Thyroid gland (tissue), 4 donors: Measurements from ENCODE around the gene KLHL9. TPM values are rescaled to one million over a fixed set of nuclear protein-coding genes. Genes with fewer than 3 reads are reported as not detected.
A peak's percentile ranks its signal among the peaks of the same experiment; 100 is the strongest.
"Not testable (repeated sequence)": the region's sequence is repeated elsewhere in the genome, so short reads cannot be mapped to it uniquely, and the experiment has no call there.

ENCODE experiments used
- DNase-seq, 2 donors: peaks; one replicate each; pipeline ENCODE4 v3.0.0-alpha.2; 2019
- H3K27ac ChIP-seq, 3 donors: fragments of 200-600 bp; sonication (generic); 1 replicate in 2 of 3; 2 replicates in 1 of 3; pipeline ENCODE4 v1.5.1; 2016 to 2019; ENCODE audit warnings: mild to moderate bottlenecking in 1 of 3, moderate library complexity in 1 of 3
- H3K27me3 ChIP-seq: fragments of 200-600 bp; sonication (generic); one replicate; pipeline ENCODE4 v1.5.1; 2019
- H3K36me3 ChIP-seq, 2 donors: fragments of 200-600 bp; sonication (generic); one replicate each; pipeline ENCODE4 v1.5.1; 2016 to 2019
- H3K4me1 ChIP-seq, 2 donors: fragments of 200-600 bp; sonication (generic); one replicate each; pipeline ENCODE4 v1.5.1; 2017 to 2019
- H3K4me3 ChIP-seq, 3 donors: fragments of 200-600 bp; sonication (generic); replicated peaks in 1 of 3; 1 replicate in 2 of 3; 2 replicates in 1 of 3; pipeline ENCODE4 v1.5.1; 2016; ENCODE audit warnings: mild to moderate bottlenecking in 1 of 3
- H3K9me3 ChIP-seq: fragments of 200-600 bp; sonication (generic); one replicate; pipeline ENCODE4 v1.5.1; 2017
- CTCF ChIP-seq, 6 experiments: fragments of 200-600 bp in 3 of 6; fragments of 450-650 bp in 3 of 6; sonication (generic) in 3 of 6; IDR thresholded peaks; one replicate each; pipeline ENCODE4 v1.5.1; 2016 to 2019; ENCODE audit warnings: antibody characterized with exemption in 6 of 6, mild to moderate bottlenecking in 2 of 6, inconsistent platforms in 1 of 6, moderate library complexity in 1 of 6
- POLR2A ChIP-seq, 2 donors: fragments of 450-650 bp; IDR thresholded peaks; one replicate each; pipeline ENCODE4 v1.6.1; 2017; ENCODE audit warnings: antibody characterized with exemption in 2 of 2, mild to moderate bottlenecking in 2 of 2, moderate library complexity in 1 of 2
- WGBS, 2 donors: methylation state at CpG; one replicate each; pipeline ENCODE4 v1.1.5; 2017; 5-methylcytosine and 5-hydroxymethylcytosine counted together
- intact Hi-C: fragments of 100-400 bp; cut with DNase I; formaldehyde crosslinking; loops from one replicate; pipeline ENCODE4 v1.15.1; 2023
- total RNA-seq, 4 donors: library from RNA; depleted of rRNA; stranded (reverse); fragments of >200 nt; gene quantifications; one replicate each; pipeline ENCODE4 v1.2.3, GENCODE V29; 2016

KLHL9 gene
- total RNA-seq: 10 to 100 TPM; 28.4 to 31.0 (median 30.9) TPM

- Histone ChIP-seq H3K4me1 (peaks cover 27 to 43% of the 10 kb centered on the region in 2 donors), H3K27ac (peak within 1 kb of the TSS; percentile 93 to 98 (median 97)), H3K36me3 (no peaks in the 10 kb centered on the region), H3K4me3 (peak within 1 kb of the TSS; percentile 54 to 99 (median 60)), H3K27me3 (no peaks in the 10 kb centered on the region), H3K9me3 (no peaks in the 10 kb centered on the region)
- intact Hi-C loops: no loop called here
- WGBS, 2 donors: 1% methylated on average over 20 to 28 of the region's 55 CpGs
- DNase-seq: peak; percentile 91 to 94
- peak in 1 of 2 donors; percentile 71 for TF ChIP-seq POLR2A (IDR thresholded peaks at IDR 0.05)
- no peak for TF ChIP-seq CTCF (IDR thresholded peaks at IDR 0.05)
These were observed at the start of gene KLHL9 for GRCh38 chr9:21334701-21335632. TSS of gene KLHL9 (minus strand) at chr9:21335404. CDS start at chr9:21334859, 545 bp downstream.

- Histone ChIP-seq H3K27ac (no peak overlapping the region), H3K4me3 (no peak overlapping the region), H3K4me1 (no peaks in the 10 kb centered on the region), H3K27me3 (peaks cover 6% of the 10 kb centered on the region), H3K9me3 (no peaks in the 10 kb centered on the region), H3K36me3 (no peaks in the 10 kb centered on the region)
- no peak for TF ChIP-seq CTCF (IDR thresholded peaks at IDR 0.05)
- no peak for TF ChIP-seq POLR2A (IDR thresholded peaks at IDR 0.05)
- DNase-seq: no peak
- intact Hi-C loops: no loop called here
- 72 to 80% methylated on average over 4 of the region's 4 CpGs for WGBS, 2 donors
These were observed 48.4 kb upstream of the KLHL9 start for GRCh38 chr9:21383627-21384026.

- H3K36me3 ChIP-seq: no peaks in the 10 kb centered on the region
- no peak for DNase-seq
- intact Hi-C loops: no loop called here
- 54 to 56% methylated on average over 5 of the region's 5 CpGs for WGBS, 2 donors
- H3K27me3 ChIP-seq: no peaks in the 10 kb centered on the region
- no peak for TF ChIP-seq POLR2A (IDR thresholded peaks at IDR 0.05)
- no peak for TF ChIP-seq CTCF (IDR thresholded peaks at IDR 0.05)
- H3K4me3 ChIP-seq: no peak overlapping the region
- H3K9me3 ChIP-seq: no peaks in the 10 kb centered on the region
- no peaks in the 10 kb centered on the region for H3K4me1 ChIP-seq
- H3K27ac ChIP-seq: no peak overlapping the region
These were observed 46.5 kb upstream of the KLHL9 start for GRCh38 chr9:21381448-21382339.

DNA sequence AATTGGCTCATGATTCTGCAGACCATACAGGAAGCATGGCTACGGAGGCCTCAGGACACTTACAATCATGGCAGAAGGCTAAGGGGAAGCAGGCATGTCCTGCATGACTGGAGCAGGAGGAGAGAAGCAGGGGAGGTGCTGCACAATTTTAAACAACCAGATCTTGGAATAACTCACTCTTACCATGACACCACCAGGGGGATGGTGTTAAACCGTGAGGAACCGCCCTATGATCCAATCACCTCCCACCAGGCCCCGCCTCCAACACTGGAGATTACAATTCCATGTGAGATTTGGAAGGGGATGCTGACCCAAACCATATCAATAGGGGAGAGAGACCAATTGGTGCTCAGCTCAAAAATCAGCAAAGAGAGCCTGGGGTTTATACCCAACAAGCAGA is 36.3 kb upstream of the KLHL9 start:
- DNase-seq, H3K36me3 ChIP-seq, H3K4me3 ChIP-seq, H3K27ac ChIP-seq, H3K4me1 ChIP-seq, H3K9me3 ChIP-seq, H3K27me3 ChIP-seq, intact Hi-C loops: not testable (repeated sequence)
- 78% methylated on average over 4 of the region's 4 CpGs for WGBS, 2 donors

GRCh38 chr9:21367957-21368356 is 32.8 kb upstream of the KLHL9 start, which contains the start of gene IFNA13:
TSS of gene IFNA13 (minus strand) at chr9:21368057. CDS start at chr9:21368010, 47 bp downstream.
- H3K27me3 ChIP-seq: no peaks in the 10 kb centered on the region
- H3K4me3 ChIP-seq: no peak within 1 kb of the TSS
- no peak for DNase-seq
- H3K27ac ChIP-seq: no peak within 1 kb of the TSS
- no peaks in the 10 kb centered on the region for H3K9me3 ChIP-seq
- intact Hi-C loops: no loop called here
- H3K4me1 ChIP-seq: no peaks in the 10 kb centered on the region
- WGBS, 2 donors: 93 to 94% methylated on average over 3 of the region's 3 CpGs
- TF ChIP-seq CTCF (IDR thresholded peaks at IDR 0.05) (no peak), POLR2A (IDR thresholded peaks at IDR 0.05) (no peak)
- no peaks in the 10 kb centered on the region for H3K36me3 ChIP-seq

DNA sequence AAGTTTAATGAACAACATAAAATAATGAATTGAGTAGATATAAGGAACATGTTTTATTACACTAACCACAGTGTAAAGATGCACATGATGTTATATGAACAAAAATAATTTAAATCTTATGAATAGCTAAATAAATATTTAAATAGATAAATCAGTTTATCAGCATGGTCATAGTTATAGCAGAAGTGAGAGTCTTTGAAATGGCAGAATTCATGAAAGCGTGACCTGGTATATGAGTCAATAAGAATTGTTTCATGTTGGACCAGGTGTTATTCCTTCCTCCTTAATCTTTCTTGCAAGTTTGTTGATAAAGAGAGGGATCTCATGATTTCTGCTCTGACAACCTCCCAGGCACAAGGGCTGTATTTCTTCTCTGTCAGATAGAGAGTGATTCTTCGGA is 32.0 kb upstream of the KLHL9 start:
- WGBS, 2 donors: 96 to 98% methylated on average over 1 to 2 of the region's 2 CpGs
- H3K27ac ChIP-seq, intact Hi-C loops, DNase-seq, H3K36me3 ChIP-seq, H3K27me3 ChIP-seq, H3K4me3 ChIP-seq, H3K9me3 ChIP-seq, H3K4me1 ChIP-seq: not testable (repeated sequence)
